Measurements from ENCODE around the gene PTH.

PTH gene

GRCh38 chr11:13494051-13494450 lies 1.7 kb downstream of the PTH start:
- no peak for DNase-seq (ENCODE audit: low read depth)
- no peak overlapping the region for H3K4me3 ChIP-seq (ENCODE audit: low read depth, low read length)
- TF ChIP-seq, protein P1, sequence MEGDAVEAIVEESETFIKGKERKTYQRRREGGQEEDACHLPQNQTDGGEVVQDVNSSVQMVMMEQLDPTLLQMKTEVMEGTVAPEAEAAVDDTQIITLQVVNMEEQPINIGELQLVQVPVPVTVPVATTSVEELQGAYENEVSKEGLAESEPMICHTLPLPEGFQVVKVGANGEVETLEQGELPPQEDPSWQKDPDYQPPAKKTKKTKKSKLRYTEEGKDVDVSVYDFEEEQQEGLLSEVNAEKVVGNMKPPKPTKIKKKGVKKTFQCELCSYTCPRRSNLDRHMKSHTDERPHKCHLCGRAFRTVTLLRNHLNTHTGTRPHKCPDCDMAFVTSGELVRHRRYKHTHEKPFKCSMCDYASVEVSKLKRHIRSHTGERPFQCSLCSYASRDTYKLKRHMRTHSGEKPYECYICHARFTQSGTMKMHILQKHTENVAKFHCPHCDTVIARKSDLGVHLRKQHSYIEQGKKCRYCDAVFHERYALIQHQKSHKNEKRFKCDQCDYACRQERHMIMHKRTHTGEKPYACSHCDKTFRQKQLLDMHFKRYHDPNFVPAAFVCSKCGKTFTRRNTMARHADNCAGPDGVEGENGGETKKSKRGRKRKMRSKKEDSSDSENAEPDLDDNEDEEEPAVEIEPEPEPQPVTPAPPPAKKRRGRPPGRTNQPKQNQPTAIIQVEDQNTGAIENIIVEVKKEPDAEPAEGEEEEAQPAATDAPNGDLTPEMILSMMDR (IDR thresholded peaks at IDR 0.05; ENCODE audit: low read depth, low read length, missing control alignments) = no peak

GRCh38 chr11:13487661-13488030 lies 8.2 kb downstream of the PTH start:
- TF ChIP-seq, protein P1 (IDR thresholded peaks at IDR 0.05; ENCODE audit: low read depth, low read length, missing control alignments) = peak; percentile 48
- no peak for DNase-seq (ENCODE audit: low read depth)
- H3K4me3 ChIP-seq (ENCODE audit: low read depth, low read length) = no peak overlapping the region

GRCh38 chr11:13486926-13487660 lies 8.7 kb downstream of the PTH start:
- DNase-seq (ENCODE audit: low read depth) = no peak
- TF ChIP-seq, protein P1 (IDR thresholded peaks at IDR 0.05; ENCODE audit: low read depth, low read length, missing control alignments) = peak; percentile 13
- H3K4me3 ChIP-seq (ENCODE audit: low read depth, low read length) = no peak overlapping the region

- no peak for DNase-seq (ENCODE audit: low read depth)
- no peak overlapping the region for H3K4me3 ChIP-seq (ENCODE audit: low read depth, low read length)
- TF ChIP-seq, protein P1 (IDR thresholded peaks at IDR 0.05; ENCODE audit: low read depth, low read length, missing control alignments) = no peak
These were observed 15.6 kb downstream of the PTH start for GRCh38 chr11:13480198-13480597.

GRCh38 chr11:13479688-13480087 lies 16.1 kb downstream of the PTH start:
- TF ChIP-seq, protein P1 (IDR thresholded peaks at IDR 0.05; ENCODE audit: low read depth, low read length, missing control alignments) = no peak
- no peak for DNase-seq (ENCODE audit: low read depth)
- no peak overlapping the region for H3K4me3 ChIP-seq (ENCODE audit: low read depth, low read length)

DNA sequence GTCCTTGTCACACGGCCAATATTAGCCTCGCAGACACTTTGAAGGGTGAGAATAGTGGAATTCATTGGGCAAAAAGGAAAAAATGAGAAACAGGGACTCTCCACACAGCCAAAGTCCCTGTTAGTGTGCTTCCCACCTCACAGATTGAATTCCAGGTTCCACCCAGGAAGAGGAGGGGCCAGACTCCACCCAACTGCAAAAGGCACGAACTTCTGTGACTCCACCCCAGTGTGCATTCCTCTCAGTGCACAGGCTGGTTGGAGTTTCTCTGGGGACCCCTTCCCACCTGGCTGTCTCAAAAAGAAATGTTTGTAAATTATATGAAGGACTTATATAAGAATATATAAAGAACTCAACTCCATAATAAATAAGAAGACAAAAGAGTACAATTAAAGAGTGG lies 20.7 kb downstream of the PTH start:
- no peak overlapping the region for H3K4me3 ChIP-seq (ENCODE audit: low read depth, low read length)
- DNase-seq (ENCODE audit: low read depth) = no peak
- TF ChIP-seq, protein P1 (IDR thresholded peaks at IDR 0.05; ENCODE audit: low read depth, low read length, missing control alignments) = no peak

Measured in GM12864 (cell line).